Progenitor cell of endocrine pancreas (in vitro differentiated cells): ENCODE data around the gene SND1. TPM values are rescaled to one million over a fixed set of nuclear protein-coding genes. Genes with fewer than 3 reads are reported as not detected.

ENCODE experiments used
- DNase-seq: peaks from one replicate; pipeline ENCODE4 v3.0.0; 2021; ENCODE audit warnings: low spot score; ENCODE audit not compliant: unreplicated experiment
- H3K27ac Mint-ChIP-seq: 2 replicates; pipeline ENCODE4 v1.8.0; 2021; ENCODE audit warnings: mild to moderate bottlenecking, moderate library complexity, mixed read lengths
- H3K27me3 Mint-ChIP-seq: 2 replicates; pipeline ENCODE4 v1.8.0; 2021; ENCODE audit warnings: mixed read lengths
- H3K36me3 Mint-ChIP-seq: 2 replicates; pipeline ENCODE4 v1.8.0; 2022; ENCODE audit warnings: mixed read lengths; ENCODE audit not compliant: insufficient read depth
- H3K4me1 Mint-ChIP-seq: 2 replicates; pipeline ENCODE4 v1.8.0; 2021; ENCODE audit warnings: low read depth, mixed read lengths
- H3K4me3 Mint-ChIP-seq: 2 replicates; pipeline ENCODE4 v1.8.0; 2021; ENCODE audit warnings: low read depth, mild to moderate bottlenecking, moderate library complexity, mixed read lengths
- H3K9me3 Mint-ChIP-seq: 2 replicates; pipeline ENCODE4 v1.8.0; 2021; ENCODE audit warnings: low read depth, mixed read lengths
- total RNA-seq: library from RNA; stranded (reverse); gene quantifications from 2 replicates; pipeline ENCODE4 v1.2.1, GENCODE V29; 2021
- TF ChIP-seq, protein P1 (sequence below): fragments of 200-600 bp; sonication (generic); IDR thresholded peaks from one replicate; pipeline ENCODE4 v1.5.0; 2021; ENCODE audit warnings: antibody characterized with exemption, mild to moderate bottlenecking; ENCODE audit not compliant: unreplicated experiment

Gene SND1
- total RNA-seq, 1 donor from 2014 or later = 213 TPM

DNA sequence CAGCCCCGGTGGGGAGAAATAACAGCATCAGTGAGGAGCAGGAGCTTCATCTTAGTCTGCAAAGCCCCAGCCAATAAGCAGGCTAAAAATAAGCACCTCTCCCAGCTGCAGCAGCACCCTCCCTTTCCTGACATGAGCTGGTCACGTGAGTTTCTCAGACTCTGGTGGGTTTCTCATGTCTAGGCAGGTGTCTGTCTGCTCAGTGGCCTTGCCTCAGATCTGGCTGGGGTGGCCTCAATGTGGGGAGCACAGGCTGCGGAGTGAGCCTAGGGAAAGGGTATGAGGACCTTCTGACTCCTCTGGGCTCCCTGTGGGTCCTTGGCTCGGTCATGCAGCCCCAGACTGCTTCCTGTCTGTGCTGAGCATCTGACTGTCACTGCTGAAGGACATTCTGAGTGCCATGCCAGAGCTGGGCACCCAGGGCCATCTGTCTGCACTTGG lies 460.8 kb downstream of the SND1 start:
- no peak overlapping the region for H3K4me3 Mint-ChIP-seq
- no peak overlapping the region for H3K27ac Mint-ChIP-seq
- no peaks in the 10 kb centered on the region for H3K36me3 Mint-ChIP-seq
- DNase-seq = no peak
- H3K4me1 Mint-ChIP-seq = no peaks in the 10 kb centered on the region
- TF ChIP-seq, protein P1, sequence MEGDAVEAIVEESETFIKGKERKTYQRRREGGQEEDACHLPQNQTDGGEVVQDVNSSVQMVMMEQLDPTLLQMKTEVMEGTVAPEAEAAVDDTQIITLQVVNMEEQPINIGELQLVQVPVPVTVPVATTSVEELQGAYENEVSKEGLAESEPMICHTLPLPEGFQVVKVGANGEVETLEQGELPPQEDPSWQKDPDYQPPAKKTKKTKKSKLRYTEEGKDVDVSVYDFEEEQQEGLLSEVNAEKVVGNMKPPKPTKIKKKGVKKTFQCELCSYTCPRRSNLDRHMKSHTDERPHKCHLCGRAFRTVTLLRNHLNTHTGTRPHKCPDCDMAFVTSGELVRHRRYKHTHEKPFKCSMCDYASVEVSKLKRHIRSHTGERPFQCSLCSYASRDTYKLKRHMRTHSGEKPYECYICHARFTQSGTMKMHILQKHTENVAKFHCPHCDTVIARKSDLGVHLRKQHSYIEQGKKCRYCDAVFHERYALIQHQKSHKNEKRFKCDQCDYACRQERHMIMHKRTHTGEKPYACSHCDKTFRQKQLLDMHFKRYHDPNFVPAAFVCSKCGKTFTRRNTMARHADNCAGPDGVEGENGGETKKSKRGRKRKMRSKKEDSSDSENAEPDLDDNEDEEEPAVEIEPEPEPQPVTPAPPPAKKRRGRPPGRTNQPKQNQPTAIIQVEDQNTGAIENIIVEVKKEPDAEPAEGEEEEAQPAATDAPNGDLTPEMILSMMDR = no peak
- H3K9me3 Mint-ChIP-seq = no peaks in the 10 kb centered on the region
- H3K27me3 Mint-ChIP-seq = peaks cover 45% of the 10 kb centered on the region

DNA sequence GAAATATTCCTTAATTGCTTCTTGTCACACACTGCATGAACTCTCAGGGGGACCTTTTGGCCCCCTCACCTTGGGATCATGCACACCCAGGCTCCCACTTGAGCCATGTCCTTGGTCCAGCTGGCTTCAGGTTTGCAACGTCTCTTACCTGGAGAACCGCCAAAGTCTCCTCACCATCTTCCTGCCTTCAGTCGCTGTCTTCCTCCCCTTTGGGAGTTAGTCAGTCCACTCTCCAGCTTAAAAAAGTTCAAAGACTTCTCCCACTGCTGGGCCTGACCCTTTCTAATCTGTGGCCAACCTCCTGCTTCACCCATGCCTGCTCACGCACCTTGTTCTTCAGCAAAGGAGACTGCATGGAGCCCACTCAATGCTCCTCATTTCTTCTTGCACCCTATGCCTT lies 461.8 kb downstream of the SND1 start:
- DNase-seq = no peak
- TF ChIP-seq, protein P1 = no peak
- Mint-ChIP-seq H3K9me3 (no peaks in the 10 kb centered on the region), H3K27ac (no peak overlapping the region), H3K36me3 (no peaks in the 10 kb centered on the region), H3K27me3 (peaks cover 43% of the 10 kb centered on the region), H3K4me3 (no peak overlapping the region), H3K4me1 (no peaks in the 10 kb centered on the region)

DNA sequence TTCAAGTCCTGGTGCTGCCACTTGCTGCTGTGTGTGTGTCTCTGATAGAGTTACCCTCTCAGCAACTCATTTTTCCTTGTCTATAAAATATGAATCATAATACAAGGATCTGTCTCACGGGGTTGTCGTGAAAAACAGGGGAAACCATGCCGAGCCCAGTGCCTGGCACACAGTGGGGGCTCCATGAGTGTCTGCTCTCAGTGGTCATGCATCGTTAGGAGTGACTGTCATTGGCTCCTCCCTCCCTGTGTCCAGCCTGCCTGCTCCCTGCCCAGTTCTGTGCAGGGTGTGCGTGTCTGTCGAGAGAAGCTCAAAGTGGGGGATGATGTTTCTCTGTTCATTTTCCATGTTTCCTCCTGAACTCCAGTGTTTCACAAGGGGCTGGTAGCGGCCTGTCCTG lies 462.8 kb downstream of the SND1 start:
- Mint-ChIP-seq H3K9me3 (no peaks in the 10 kb centered on the region), H3K4me3 (no peak overlapping the region), H3K27ac (no peak overlapping the region), H3K27me3 (peaks cover 39% of the 10 kb centered on the region), H3K36me3 (no peaks in the 10 kb centered on the region), H3K4me1 (no peaks in the 10 kb centered on the region)
- no peak for DNase-seq
- TF ChIP-seq, protein P1 = no peak

DNA sequence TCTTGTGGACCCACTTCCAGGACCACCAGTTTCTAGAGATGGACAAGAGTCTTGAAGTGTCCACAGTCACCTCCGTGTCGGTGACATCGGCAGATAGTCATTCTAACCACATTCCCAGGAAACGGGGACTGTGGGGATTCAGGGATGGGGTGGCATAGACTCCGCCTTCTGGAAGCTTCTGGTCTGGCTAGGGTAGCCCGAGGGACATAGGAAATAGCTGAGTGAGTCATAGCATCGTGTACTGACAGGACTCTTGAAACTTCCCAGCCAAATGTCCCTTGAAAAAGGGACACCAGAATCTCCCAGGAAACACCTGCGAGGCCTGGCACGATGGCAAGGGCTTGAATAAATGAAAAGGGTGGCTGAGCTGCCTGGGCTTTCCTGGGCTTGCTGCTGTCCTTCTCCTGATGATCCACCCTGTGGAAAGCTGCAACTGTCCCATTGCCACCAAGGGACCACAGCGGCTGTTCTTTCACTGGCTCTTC lies 463.4 kb downstream of the SND1 start:
- Mint-ChIP-seq H3K27ac (no peak overlapping the region), H3K27me3 (peaks cover 39% of the 10 kb centered on the region), H3K9me3 (no peaks in the 10 kb centered on the region), H3K36me3 (no peaks in the 10 kb centered on the region), H3K4me3 (no peak overlapping the region), H3K4me1 (no peaks in the 10 kb centered on the region)
- DNase-seq = no peak
- TF ChIP-seq, protein P1 = no peak

DNA sequence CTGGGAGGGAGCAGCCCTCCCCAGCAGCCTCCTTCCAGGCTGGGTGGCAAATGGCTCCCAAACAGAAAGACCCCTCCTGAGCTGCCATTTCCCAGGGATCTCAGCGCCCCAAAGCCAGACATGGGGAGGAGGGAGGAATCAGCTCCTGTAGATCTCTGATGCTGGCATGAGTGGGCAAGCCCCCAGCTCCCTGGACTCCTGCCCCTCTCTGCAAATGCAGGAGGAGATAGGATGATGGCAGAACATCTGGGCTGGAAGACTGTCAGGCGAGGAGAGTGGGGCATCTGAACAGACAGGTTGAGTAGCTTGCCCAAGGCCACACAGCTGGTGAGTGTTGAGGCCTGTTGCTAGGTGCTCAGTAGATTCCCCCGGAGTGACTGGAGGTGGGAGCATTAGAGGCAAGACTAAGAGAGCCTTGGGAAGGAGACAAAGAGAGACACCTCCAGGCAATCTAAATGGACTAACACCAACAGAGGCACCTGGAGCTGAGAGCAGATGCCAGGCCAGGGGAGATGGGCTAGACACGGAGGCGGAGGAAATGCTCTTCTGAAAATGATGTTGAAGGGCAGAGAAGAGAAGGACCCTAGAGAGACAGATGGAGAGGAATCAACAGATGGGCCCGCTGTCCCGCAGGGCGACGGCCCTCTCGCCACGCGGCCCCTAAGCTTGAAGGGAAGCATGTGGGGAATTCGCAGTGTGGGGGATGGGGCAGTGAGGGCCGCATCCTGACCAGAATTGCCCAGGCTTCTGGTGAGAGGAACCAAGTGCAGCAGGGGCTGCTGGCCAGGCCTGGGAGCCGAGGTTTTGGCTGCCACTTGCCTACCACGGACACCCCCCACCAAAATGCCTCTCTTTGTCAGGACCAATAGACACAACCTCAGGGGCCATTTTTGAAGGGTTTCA lies 464.1 kb downstream of the SND1 start:
- H3K27ac Mint-ChIP-seq = no peak overlapping the region
- no peaks in the 10 kb centered on the region for H3K36me3 Mint-ChIP-seq
- no peak for DNase-seq
- TF ChIP-seq, protein P1 = no peak
- H3K4me1 Mint-ChIP-seq = no peaks in the 10 kb centered on the region
- H3K4me3 Mint-ChIP-seq = no peak overlapping the region
- H3K9me3 Mint-ChIP-seq = no peaks in the 10 kb centered on the region
- peaks cover 39% of the 10 kb centered on the region for H3K27me3 Mint-ChIP-seq
